GM19025 (cell line): ENCODE measurements around the gene CFAP57.

ENCODE experiments used
- ATAC-seq: cut with Tn5 transposase; IDR thresholded peaks from one replicate; pipeline ENCODE4 v1.9.1; 2021; ENCODE audit warnings: mild to moderate bottlenecking, low read depth, moderate library complexity; ENCODE audit not compliant: unreplicated experiment

The CFAP57 gene

GRCh38 chr1:43221797-43222196 is 49.7 kb downstream of the CFAP57 start:
- no peak for ATAC-seq

DNA sequence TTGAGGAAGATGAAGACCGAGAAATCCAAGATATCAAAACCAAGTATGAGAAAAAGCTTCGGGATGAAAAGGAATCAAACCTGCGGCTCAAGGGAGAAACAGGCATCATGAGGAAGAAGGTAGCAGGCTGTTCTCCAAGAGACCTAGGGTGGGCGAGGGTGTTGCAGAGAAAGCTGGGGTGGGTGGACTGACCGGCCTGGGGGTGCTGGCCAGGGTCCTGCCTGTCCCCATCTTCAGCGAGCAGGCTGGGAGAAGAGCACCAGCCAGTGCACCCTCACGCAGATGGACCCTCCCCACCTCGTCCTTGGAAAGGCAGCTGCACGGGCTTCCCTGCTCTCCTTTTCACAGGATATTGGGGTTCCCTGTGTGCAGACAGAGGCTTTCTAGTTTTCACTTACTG is 50.7 kb downstream of the CFAP57 start:
- no peak for ATAC-seq

DNA sequence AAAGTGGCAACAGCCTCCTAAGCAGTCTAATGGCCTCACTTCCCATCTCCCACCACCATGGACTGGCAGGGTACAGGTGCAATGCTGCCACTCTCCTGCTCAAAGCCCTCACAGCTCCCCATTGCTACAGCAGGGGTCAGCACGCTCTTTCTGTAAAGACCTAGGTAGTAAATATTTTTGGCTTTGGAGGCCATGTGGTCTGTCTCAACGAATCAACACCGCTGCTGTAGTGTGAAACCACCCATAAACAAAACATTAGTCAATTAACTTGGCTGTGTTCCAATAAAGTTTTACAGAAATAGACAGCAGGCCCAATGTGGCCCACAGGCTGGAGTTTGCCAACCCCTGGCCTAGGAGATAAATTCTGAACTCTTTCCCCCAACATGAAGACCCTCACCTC is 53.0 kb downstream of the CFAP57 start:
- ATAC-seq = no peak

- no peak for ATAC-seq
Observed at GRCh38 chr1:43227143-43227764, 55.1 kb downstream of the CFAP57 start.

DNA sequence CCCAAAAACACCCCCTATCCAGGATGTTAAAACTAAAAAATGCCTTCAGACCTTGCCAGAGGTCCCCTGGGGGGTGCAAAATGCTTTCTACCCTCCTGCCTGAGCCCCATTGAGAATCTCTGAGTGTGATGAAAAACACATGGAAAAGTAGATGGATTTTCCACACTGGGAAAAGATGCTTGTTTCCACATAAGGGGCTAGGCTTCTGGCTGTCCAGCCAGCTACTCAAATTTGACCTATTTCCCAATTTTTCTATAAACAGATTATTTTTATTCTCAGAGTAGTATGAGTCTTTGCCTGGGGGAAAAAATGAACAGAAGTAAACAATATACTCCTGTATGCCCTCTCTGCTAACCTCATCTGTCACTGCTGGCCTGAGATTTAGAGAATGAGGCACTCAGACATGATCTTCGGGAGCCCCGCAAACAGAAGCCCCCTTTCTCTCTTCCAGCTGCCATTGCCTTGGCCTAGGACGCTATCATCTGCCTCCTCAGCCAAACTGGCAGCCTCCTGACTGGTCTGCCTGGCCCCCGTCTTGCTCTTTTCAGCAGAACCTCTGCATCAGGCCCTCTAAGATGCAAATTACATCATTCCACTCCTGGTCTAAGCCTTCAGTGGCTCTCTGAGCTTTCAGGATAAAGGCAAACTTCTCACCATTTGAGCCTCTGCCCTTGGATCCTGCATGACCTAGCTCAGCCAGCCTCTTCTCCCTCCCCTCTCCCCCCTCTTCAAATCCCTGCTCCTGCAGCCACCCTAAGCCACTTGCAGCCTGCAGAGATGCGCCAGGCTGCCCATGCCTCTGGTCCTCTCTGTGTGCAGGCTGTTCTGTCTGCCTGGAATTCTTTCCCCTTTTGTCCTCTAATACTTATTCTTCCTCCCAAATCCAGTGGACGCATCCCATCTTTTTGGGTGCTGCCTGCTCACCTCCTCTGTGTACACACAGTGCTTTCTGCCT is 58.0 kb downstream of the CFAP57 start:
- no peak for ATAC-seq

DNA sequence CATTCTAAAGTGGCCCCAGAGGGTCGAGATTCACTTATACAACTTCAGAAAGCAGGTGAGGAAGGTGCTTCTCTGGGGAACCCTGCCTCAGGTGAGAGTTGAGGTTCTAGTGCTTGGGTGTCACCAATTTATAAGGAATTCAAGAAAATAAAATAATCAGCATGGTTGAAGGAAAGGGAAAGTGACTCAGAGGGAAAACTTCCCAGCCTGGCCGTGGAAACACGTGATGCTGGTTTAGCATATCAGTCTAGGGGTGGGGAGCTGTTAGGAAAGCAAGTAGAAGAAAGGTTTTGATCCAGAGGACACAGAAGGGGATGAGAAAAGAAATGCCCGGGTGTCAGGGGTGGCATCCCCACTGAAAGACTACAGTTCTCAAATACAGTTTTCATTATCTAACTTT is 59.9 kb downstream of the CFAP57 start:
- no peak for ATAC-seq

- ATAC-seq = no peak
Observed at GRCh38 chr1:43232482-43232881, 60.4 kb downstream of the CFAP57 start.

DNA sequence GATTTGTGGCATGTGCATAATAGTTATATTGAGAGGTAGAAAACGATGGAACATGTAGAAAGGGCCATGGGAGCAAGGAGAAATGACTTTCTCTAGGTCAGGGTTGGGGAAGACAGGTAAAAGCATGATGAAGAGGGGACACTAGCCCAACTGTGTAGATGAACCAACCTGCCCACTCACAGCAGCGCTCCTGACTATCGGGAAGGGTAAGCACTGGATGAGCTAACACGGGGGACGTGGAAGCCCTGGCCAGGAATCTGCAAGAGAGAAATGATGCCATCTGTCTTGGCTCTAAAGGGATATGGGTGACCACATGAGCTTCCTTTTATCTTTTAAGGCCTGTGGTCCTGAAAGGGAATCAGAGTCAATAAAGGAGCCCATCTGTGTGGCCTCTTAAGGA is 61.5 kb downstream of the CFAP57 start:
- ATAC-seq = no peak

GRCh38 chr1:43234267-43234666 is 62.1 kb downstream of the CFAP57 start:
- no peak for ATAC-seq

- no peak for ATAC-seq
Observed at GRCh38 chr1:43235040-43235439, 62.9 kb downstream of the CFAP57 start.

GRCh38 chr1:43235451-43236121 is 63.5 kb downstream of the CFAP57 start:
- ATAC-seq = no peak

GRCh38 chr1:43237121-43237520 is 65.0 kb downstream of the CFAP57 start:
- no peak for ATAC-seq

- no peak for ATAC-seq
Observed at GRCh38 chr1:43238085-43238484, 66.0 kb downstream of the CFAP57 start.

GRCh38 chr1:43238991-43239469 is 66.9 kb downstream of the CFAP57 start:
- no peak for ATAC-seq

DNA sequence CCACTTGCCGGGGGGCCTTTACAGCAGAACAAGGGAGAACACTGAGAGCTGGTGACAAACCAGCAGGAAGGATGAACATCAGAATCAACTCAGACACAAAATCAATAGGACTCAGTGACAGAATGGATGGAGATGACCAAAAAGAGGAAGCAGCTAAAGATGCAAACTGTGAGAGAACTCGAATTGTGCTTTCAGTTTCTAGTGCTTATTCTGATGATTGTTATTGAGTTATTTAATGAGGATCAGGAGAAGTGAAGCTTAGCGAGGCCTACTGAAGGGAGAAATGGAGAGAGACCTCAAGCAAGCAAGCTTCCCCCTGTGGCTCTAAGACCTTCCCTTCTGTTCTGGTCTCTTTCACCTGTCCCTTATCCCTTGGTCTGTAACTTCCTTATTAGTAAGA is 67.4 kb downstream of the CFAP57 start:
- ATAC-seq = peak; percentile 66

DNA sequence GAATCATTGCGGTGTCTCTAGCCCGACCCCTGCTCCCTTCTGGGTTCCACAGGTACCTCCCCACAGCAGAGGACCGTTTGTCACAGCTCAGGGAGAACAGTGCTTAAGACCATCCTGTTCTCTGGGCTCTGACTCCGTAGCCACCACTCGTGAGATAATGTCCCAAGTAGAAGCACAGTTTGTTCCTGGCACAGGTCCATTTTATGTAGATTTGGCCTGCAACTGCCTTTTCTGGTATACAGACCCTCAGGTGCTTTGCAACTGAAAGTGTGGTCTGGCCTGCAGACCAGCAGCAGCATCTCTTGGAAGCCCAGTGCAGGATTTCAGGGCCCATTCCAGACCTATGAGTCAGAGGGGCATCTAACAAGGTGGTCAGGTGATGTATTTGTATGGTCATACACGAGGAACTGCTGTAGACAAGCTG is 69.3 kb downstream of the CFAP57 start:
- ATAC-seq = no peak

GRCh38 chr1:43243299-43243698 is 71.2 kb downstream of the CFAP57 start:
- no peak for ATAC-seq

DNA sequence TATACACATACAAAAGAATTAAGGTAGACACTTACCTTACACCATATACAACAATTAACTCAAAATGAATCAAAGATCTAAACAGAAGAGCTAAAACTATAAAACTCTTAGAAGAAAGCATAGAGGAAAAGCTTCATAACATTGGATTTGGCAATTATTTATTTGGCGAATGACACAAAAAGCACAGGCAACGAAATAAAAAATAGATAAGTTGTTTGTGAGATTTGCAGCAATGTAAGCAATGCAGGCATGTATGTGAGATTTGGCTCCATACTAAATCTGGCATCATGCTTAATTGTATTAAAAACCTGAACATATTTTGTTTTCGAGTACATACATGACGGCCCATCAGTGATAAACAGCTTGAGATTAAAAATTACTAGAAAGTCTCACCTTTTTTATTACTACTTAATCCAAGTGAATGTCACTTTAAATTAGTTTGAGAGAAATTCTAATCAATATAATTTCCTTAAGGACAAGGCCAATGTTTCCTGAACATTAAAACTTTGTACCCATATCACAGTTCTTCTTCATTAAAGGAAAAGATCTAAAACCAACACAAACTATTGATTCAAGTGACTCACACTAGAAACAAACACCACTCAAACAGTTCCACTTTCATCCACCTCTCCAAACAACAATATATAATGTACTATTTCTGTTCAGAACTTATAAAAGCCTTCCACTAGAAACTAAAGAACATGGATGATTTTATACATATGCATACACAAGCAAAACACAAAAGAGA is 74.5 kb downstream of the CFAP57 start:
- ATAC-seq = no peak

GRCh38 chr1:43247256-43247921 is 75.3 kb downstream of the CFAP57 start:
- ATAC-seq = no peak

DNA sequence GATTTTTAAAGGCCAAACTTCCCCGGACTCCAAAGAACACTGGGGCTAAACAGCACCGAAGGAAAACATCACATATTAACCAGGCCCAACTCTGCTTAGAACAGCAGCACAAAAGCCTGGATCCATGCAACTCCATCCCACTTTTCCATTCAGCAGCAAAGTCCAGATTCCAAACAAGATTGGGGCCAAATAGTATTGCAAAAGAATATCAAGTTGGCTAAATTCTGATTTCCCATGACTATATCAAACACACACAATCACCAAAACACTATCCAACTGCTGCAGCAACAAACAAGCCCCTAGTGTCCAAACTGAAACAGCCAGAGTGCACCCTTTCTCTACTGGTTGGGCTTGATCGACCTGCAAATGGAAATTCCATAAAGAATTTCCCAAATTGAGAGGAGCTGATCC is 78.2 kb downstream of the CFAP57 start:
- ATAC-seq = no peak
